Keratinocyte (primary cell): ENCODE results near the gene TGM4. TPM values are rescaled to one million over a fixed set of nuclear protein-coding genes. Genes with fewer than 3 reads are reported as not detected.

Experiments used
- DNase-seq: peaks from one replicate; pipeline ENCODE4 v3.0.0-alpha.2; 2011; ENCODE audit warnings: low read depth, missing footprints, low spot score
- FAIRE-seq: peaks from 2 replicates; lab custom pipeline; 2011; peaks lifted over from hg19 to GRCh38; lab: Jason Lieb, UNC
- H2AFZ ChIP-seq: 2 replicates; pipeline ENCODE4 v1.6.0; 2012; ENCODE audit warnings: low read length, control low read depth, inconsistent platforms; ENCODE audit not compliant: control insufficient read depth
- H3K27ac ChIP-seq: 2 replicates; pipeline ENCODE4 v1.5.1; 2011; ENCODE audit warnings: low read length; ENCODE audit not compliant: control insufficient read depth, insufficient read depth
- H3K27me3 ChIP-seq: 3 replicates; pipeline ENCODE4 v1.6.0; 2011; ENCODE audit warnings: low read length; ENCODE audit not compliant: control insufficient read depth, insufficient read depth; ENCODE audit errors: extremely low read depth
- H3K36me3 ChIP-seq, 2 experiments: 2 replicates in 1 of 2; 3 replicates in 1 of 2; pipeline ENCODE4 v1.5.1; 2011; ENCODE audit warnings: low read length in 2 of 2, mild to moderate bottlenecking in 1 of 2; ENCODE audit not compliant: control insufficient read depth in 2 of 2, insufficient read depth in 2 of 2; ENCODE audit errors: extremely low read depth in 1 of 2
- H3K4me1 ChIP-seq: 3 replicates; pipeline ENCODE4 v1.5.1; 2011; ENCODE audit warnings: low read length; ENCODE audit not compliant: control insufficient read depth, insufficient read depth; ENCODE audit errors: extremely low read depth
- H3K4me2 ChIP-seq: 3 replicates; pipeline ENCODE4 v1.6.0; 2011; ENCODE audit warnings: low read depth, low read length; ENCODE audit not compliant: control insufficient read depth, insufficient read depth; ENCODE audit errors: extremely low read depth
- H3K4me3 ChIP-seq, 3 experiments: fragments of 200-600 bp in 1 of 3; sonication (generic) in 1 of 3; 2 replicates in 2 of 3; 3 replicates in 1 of 3; pipeline ENCODE4 v1.5.1; 2011 to 2016; ENCODE audit warnings: low read length in 3 of 3, mild to moderate bottlenecking in 3 of 3, control low read depth in 2 of 3, inconsistent platforms in 1 of 3, low read depth in 1 of 3, mixed read lengths in 1 of 3, mixed run types in 1 of 3, moderate library complexity in 1 of 3; ENCODE audit not compliant: control insufficient read depth in 2 of 3, insufficient read depth in 2 of 3; ENCODE audit errors: extremely low read depth in 1 of 3
- H3K79me2 ChIP-seq: 2 replicates; pipeline ENCODE4 v1.6.0; 2012; ENCODE audit warnings: low read length; ENCODE audit not compliant: control insufficient read depth, insufficient read depth
- H3K9ac ChIP-seq: 3 replicates; pipeline ENCODE4 v1.6.0; 2011; ENCODE audit warnings: low read length; ENCODE audit not compliant: control insufficient read depth, insufficient read depth; ENCODE audit errors: extremely low read depth
- H3K9me1 ChIP-seq: 3 replicates; pipeline ENCODE4 v1.6.0; 2011; ENCODE audit warnings: low read length; ENCODE audit not compliant: control insufficient read depth, insufficient read depth; ENCODE audit errors: extremely low read depth
- H3K9me3 ChIP-seq: 2 replicates; pipeline ENCODE4 v1.5.1; 2012; ENCODE audit warnings: low read depth, low read length; ENCODE audit not compliant: control insufficient read depth
- H4K20me1 ChIP-seq: 3 replicates; pipeline ENCODE4 v1.6.0; 2011; ENCODE audit warnings: low read length; ENCODE audit not compliant: control insufficient read depth, insufficient read depth; ENCODE audit errors: extremely low read depth
- CTCF ChIP-seq, 3 experiments: IDR thresholded peaks in 1 of 3; conservative IDR thresholded peaks in 1 of 3; optimal IDR thresholded peaks in 1 of 3; 2 replicates in 2 of 3; 3 replicates in 1 of 3; pipeline versions ENCODE3 to v1.5.1; 2011; ENCODE audit warnings: low read length in 3 of 3, mild to moderate bottlenecking in 3 of 3, moderate library complexity in 2 of 3, control low read depth in 1 of 3, inconsistent platforms in 1 of 3; ENCODE audit not compliant: insufficient read depth in 2 of 3; ENCODE audit errors: extremely low read depth in 1 of 3
- EZH2 ChIP-seq: IDR thresholded peaks from one replicate; pipeline ENCODE4 v1.6.1; 2012; ENCODE audit warnings: inconsistent platforms, mild to moderate bottlenecking, low read length, moderate library complexity
- dilution Hi-C: fragments of 300-500 bp; cut with MboI; formaldehyde crosslinking; loops from one replicate; pipeline ENCODE4 v1.7.0; 2020; ENCODE audit warnings: low sequenced_read_pairs; ENCODE audit not compliant: extremely low pct_ligation_motif_present
- polyA plus RNA-seq, 5 experiments: library from polyadenylated mRNA; depleted of rRNA in 3 of 5; stranded (reverse) in 3 of 5; stranded (forward) in 1 of 5; unstranded in 1 of 5; fragments of >200 nt; gene quantifications; 1 replicate in 1 of 5; 2 replicates in 3 of 5; 3 replicates in 1 of 5; pipeline versions ENCODE4 v1.2.1 to v1.2.3, GENCODE V29; 2011 to 2012; ENCODE audit warnings: missing spikeins in 2 of 5, low read depth in 1 of 5, low replicate concordance in 1 of 5

Gene TGM4
- polyA plus RNA-seq, 1 donor (not counting 4 experiments of a cell fraction or from before 2014, with no cell fraction given): 1.3 TPM

- H2AFZ ChIP-seq: no peak overlapping the region
- dilution Hi-C loops: no loop called here
- FAIRE-seq (no peak), DNase-seq (no peak)
- no peak overlapping the region for H3K4me3 ChIP-seq
- TF ChIP-seq EZH2: no peak
- TF ChIP-seq CTCF (optimal IDR thresholded peaks at IDR 0.05 in 1 of 3, IDR thresholded peaks at IDR 0.05 in 1 of 3, conservative IDR thresholded peaks at IDR 0.05 in 1 of 3; ENCODE audit: extremely low read depth in 1 of 3, insufficient read depth in 2 of 3, low read length in 3 of 3): no peak
- no peak overlapping the region for H3K27ac ChIP-seq
- H3K9me1 ChIP-seq: no peaks in the 10 kb centered on the region
- no peaks in the 10 kb centered on the region for H4K20me1 ChIP-seq
- no peaks in the 10 kb centered on the region for H3K4me1 ChIP-seq
- H3K27me3 ChIP-seq: no peaks in the 10 kb centered on the region
- no peaks in the 10 kb centered on the region for H3K9me3 ChIP-seq
- peaks cover 6% of the 10 kb centered on the region for H3K79me2 ChIP-seq
- no peak overlapping the region for H3K4me2 ChIP-seq
- no peak overlapping the region for H3K9ac ChIP-seq
- peaks cover 53 to 55% of the 10 kb centered on the region in 2 experiments for H3K36me3 ChIP-seq
Observed at GRCh38 chr3:44930911-44931310, 56.5 kb downstream of the TGM4 start.

GRCh38 chr3:44931791-44932190 is 57.4 kb downstream of the TGM4 start:
- dilution Hi-C loops: no loop called here
- no peak overlapping the region for H3K4me3 ChIP-seq
- TF ChIP-seq CTCF (optimal IDR thresholded peaks at IDR 0.05 in 1 of 3, IDR thresholded peaks at IDR 0.05 in 1 of 3, conservative IDR thresholded peaks at IDR 0.05 in 1 of 3; ENCODE audit: extremely low read depth in 1 of 3, insufficient read depth in 2 of 3, low read length in 3 of 3): no peak
- no peak for TF ChIP-seq EZH2
- no peak overlapping the region for H3K4me2 ChIP-seq
- no peak overlapping the region for H3K27ac ChIP-seq
- H2AFZ ChIP-seq: no peak overlapping the region
- no peaks in the 10 kb centered on the region for H3K9me3 ChIP-seq
- FAIRE-seq (no peak), DNase-seq (no peak)
- no peaks in the 10 kb centered on the region for H3K27me3 ChIP-seq
- no peaks in the 10 kb centered on the region for H3K9me1 ChIP-seq
- H3K4me1 ChIP-seq: no peaks in the 10 kb centered on the region
- no peak overlapping the region for H3K9ac ChIP-seq
- H4K20me1 ChIP-seq: no peaks in the 10 kb centered on the region
- peaks cover 11% of the 10 kb centered on the region for H3K79me2 ChIP-seq
- H3K36me3 ChIP-seq: peaks cover 46 to 49% of the 10 kb centered on the region in 2 experiments
